ENCODE measurements around the gene TIA1.
"Not testable (repeated sequence)": the region's sequence is repeated elsewhere in the genome, so short reads cannot be mapped to it uniquely, and the experiment has no call there.

TIA1 gene

GRCh38 chr2:70214953-70215549, 33.4 kb downstream of the TIA1 start:
- peak; percentile 79 for DNase-seq (ENCODE audit: low spot score)

GRCh38 chr2:70214365-70214764, 34.1 kb downstream of the TIA1 start:
- DNase-seq (ENCODE audit: low spot score) = no peak

GRCh38 chr2:70212298-70212932, 36.0 kb downstream of the TIA1 start:
- no peak for DNase-seq (ENCODE audit: low spot score)

GRCh38 chr2:70211595-70211994, 36.8 kb downstream of the TIA1 start:
- no peak for DNase-seq (ENCODE audit: low spot score)

DNA sequence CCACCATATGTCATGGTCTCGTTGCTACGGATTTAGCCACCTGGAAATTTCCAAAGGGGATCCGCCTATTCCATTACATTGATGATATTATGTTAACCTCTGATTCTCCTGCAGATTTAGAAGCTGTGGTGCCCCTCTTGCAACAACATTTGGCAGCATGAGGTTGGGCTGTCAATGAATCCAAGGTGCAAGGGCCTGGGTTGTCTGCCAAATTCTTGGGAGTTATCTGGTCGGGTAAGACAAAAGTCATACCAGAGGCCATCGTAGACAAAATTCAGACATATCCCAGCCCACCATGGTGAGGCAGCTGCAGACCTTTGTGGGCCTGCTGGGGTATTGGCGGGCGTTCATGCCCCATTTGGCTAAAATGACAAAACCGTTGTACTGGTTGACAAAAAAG, 44.0 kb downstream of the TIA1 start:
- DNase-seq (ENCODE audit: low spot score) = no peak

- DNase-seq (ENCODE audit: low spot score) = no peak
These were observed 45.3 kb downstream of the TIA1 start for GRCh38 chr2:70203086-70203485.

DNA sequence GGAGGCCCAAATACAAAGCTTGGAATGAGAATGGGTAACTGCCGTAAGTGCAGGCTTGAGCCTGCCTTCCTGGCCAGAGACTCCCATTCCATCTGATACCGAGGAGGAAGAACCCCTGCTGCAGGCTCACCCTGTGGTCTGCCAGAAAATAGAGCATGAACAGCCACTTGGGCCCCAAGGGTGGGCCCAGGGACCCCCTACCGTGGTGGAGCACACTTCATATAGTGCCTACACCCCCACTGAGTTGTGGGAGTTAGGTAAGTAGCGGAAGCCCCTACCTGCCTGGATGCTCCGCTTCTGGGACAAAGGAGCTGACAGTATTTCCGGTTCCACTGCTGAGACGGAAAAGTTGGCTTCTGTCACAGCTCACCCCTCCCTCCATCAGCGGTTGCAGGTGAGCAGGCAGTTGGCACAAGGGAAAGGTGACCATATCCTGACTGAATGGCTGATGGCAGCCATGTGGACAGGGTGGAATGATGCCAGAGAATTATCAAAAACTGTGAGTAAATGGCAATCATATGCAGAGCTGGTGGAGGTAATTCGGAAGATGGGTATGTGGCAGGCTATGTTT, 46.1 kb downstream of the TIA1 start:
- DNase-seq (ENCODE audit: low spot score) = no peak

GRCh38 chr2:70201831-70202230, 46.6 kb downstream of the TIA1 start:
- DNase-seq (ENCODE audit: low spot score) = no peak

GRCh38 chr2:70201225-70201768, 47.1 kb downstream of the TIA1 start:
- DNase-seq (ENCODE audit: low spot score) = no peak

DNA sequence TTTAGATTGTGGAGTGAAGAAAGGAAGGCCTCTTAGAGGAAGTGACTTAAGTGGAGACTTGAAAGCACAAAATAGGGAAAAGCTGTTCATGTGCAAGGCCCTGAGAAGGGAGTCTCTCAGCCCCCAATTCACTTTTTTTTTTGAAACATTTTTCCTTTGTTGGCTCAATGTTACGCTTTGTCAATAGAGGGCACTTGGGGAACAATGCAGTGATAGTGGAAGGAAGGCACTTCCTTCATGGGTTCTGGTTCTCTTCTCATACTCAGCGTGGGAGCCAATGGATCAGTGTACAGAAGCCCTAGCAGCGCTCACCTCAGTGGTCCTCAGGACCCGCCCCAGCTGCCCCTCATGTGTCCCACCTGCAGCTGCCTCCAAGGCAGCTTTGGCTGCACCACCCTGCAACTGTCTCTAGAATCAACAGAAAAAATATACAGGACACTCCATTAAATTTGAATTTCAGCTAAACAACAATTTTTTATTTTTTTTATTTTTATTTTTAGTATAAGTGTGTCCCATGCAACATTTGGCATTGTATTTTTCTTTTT, 49.0 kb downstream of the TIA1 start:
- no peak for DNase-seq (ENCODE audit: low spot score)

DNA sequence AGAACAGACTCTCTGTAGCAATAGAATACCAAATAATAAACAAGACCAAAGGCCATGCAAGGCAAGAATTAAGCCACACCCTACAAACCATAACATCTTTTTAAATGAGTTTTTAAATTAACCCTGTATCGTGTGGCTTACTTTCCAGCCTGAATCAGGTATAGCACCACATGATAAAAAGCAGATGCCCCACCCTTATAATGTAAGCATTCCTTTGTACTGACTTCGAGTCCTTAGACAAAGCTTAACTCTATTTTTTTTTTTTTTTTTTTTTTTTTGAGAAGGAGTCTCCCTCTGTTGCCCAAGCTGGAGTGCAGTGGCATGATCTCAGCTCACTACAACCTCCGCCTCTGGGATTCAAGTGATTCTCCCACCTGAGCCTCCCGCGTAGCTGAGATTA, 55.9 kb downstream of the TIA1 start:
- no peak for DNase-seq (ENCODE audit: low spot score)

GRCh38 chr2:70191244-70191735, 57.1 kb downstream of the TIA1 start:
- no peak for DNase-seq (ENCODE audit: low spot score)

DNA sequence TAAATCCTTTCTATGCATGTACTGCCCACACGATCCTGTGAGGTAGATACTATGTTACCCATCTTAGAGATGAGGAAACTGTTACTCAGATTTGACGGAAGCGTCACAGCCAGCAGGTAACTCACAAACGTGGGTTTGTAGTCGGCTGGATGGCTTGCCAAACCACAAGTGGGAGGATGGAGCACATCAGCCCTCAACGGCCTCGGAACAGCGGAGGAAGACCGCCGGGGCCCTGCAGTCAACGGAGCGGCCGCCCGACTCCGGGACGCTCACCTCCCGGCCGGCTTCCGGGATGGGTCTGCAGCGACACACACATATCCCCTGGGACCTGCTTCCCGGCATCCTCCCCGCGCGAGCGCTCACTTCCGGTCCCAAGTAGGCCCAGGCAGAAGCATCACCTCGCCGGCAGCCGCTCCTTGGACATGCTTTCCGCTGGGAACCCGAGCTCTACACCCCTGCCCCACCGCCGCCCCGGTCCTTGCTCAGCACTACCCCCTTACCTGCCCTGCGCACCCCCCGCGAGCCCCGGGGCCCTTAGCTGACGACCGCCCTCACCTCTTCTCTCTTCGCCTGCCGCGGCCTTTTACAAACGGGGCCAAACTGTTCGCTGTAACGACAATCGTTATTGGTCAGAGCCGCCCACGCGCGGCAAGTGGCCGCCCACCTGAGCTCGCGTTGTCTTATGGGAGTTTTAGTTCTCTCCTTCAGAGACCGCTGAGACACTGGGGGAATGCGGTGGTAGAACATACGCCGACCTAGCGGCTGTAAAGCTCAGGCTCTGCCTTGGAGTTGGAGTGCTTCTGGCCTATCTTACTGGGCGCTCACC, 57.8 kb downstream of the TIA1 start, which contains the start of gene C2orf42:
TSS of gene C2orf42 (minus strand) at position 602 of the 826 bp plus-strand sequence. CDS start 9,034 bp downstream, outside the sequence.
- peak; percentile 98 for DNase-seq (ENCODE audit: low spot score)

DNA sequence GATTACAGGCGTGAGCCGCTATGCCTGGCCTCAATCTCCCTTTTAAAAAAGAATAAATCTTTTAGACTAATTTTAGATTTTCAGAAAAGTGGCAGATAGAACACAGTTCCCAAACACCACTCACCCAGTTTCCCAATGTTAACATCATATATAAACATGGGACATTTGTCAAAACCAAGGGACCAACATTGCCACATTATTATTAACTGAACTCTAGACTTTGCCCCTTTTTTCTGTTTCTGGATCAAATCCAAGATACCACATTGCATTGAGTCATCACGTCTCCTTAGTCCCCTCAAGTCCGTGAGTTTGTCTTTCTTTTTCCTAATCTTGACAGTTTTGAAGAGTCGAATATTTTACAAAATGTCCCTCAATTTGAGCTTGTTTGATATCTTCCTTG, 60.0 kb downstream of the TIA1 start:
- no peak for DNase-seq (ENCODE audit: low spot score)

GRCh38 chr2:70187170-70187569, 61.3 kb downstream of the TIA1 start:
- not testable (repeated sequence) for DNase-seq (ENCODE audit: low spot score)

- no peak for DNase-seq (ENCODE audit: low spot score)
These were observed 65.7 kb downstream of the TIA1 start for GRCh38 chr2:70182689-70183088.

DNA sequence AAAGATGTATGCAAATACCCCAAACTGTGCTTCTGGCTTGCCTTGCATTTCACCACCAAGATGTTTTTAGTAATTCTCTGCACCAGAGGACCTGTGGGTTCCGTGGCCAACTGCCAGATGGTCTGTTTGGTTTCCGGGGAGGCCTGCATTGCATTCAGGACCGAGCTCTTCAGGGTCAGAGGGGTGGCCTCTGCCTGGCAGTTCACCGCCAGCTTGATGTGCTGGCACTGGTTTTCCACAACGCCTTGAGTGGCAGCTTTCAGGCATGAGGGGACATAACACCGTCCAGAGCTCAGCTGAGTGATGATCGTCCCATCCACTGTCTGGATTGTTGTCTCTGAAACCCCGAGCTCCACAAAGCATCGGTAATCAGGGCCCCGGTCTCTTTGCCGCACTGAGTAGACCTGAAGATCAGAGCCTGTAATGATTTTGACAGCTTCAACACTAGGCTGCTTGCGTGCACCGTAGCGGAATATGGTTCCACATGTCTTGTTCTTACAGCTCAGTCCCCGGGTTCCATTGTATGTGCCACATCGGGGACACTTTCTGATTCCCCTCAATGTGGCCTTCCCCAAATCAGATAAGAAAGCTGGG, 67.0 kb downstream of the TIA1 start:
- DNase-seq (ENCODE audit: low spot score) = no peak

GRCh38 chr2:70173520-70173919, 74.9 kb downstream of the TIA1 start:
- no peak for DNase-seq (ENCODE audit: low spot score)

- not testable (repeated sequence) for DNase-seq (ENCODE audit: low spot score)
These were observed 78.7 kb downstream of the TIA1 start for GRCh38 chr2:70169654-70170245.

GRCh38 chr2:70161069-70161534, 87.3 kb downstream of the TIA1 start:
- DNase-seq (ENCODE audit: low spot score) = no peak

DNA sequence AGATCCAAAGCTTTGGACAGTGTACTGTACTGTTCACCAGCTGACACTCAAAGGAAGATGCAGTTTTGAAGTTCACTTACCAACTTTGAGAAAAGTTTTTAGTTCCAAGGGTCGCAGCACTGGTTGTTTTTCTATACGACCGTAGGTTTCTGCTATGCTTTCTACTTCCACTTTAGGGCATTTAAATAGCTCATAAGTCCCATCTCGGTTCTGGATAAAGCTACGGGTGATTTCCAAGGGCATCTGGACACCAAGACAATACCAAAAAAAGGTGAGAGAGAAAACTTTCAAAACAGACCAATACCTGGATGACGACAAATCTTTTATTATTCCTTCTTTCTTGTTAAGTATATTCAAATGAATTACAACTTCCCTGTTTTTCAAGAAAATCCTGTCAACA, 87.9 kb downstream of the TIA1 start:
- DNase-seq (ENCODE audit: low spot score) = no peak
